Cortex of kidney (tissue), 1 donor: ENCODE data around the gene ARHGEF3.

Source experiments
- DNase-seq: peaks from one replicate; lab custom pipeline; 2025; lab: John Stamatoyannopoulos, UW

Gene ARHGEF3

DNA sequence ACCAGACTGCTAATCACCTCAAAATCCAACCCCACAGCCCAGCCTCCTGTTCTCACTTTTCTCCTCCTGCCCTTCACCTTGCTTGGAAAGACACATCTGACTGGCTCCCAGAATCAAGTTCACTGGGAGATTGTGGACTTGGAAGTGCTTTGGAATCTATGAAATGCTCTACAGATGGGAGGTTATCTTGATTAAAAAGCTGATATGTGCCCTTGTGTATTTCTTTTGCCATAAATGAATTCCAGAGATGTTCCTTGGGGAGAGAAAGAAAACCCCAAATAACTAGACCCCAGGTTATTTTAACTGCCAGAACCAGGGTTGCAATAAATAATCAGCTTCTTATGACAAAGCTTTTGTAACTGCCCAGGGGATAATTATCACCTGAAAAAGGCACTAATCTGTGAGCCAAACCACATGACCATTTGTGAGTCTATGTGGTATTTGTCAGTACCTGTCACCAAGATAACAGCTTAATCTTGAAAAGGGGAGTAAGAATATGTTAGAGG is 21.7 kb upstream of the ARHGEF3 start:
- no peak for DNase-seq

DNA sequence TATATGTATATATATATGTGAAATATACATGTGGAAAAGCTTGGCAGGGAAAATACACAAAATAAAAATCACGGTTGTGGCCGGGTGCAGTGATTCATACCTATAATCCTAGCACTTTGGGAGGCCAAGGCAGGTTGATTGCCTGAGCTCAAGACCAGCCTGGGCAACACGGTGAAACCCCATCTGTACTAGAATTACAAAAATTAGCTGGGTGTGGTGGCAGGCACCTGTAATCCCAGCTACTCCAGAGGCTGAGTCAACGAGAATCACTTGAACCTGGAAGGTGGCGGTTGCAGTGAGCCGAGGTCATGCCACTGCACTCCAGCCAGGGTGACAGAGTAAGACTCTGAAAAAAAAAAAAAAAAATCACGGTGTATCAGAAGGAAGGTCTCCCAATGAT is 20.8 kb upstream of the ARHGEF3 start:
- DNase-seq: no peak

DNA sequence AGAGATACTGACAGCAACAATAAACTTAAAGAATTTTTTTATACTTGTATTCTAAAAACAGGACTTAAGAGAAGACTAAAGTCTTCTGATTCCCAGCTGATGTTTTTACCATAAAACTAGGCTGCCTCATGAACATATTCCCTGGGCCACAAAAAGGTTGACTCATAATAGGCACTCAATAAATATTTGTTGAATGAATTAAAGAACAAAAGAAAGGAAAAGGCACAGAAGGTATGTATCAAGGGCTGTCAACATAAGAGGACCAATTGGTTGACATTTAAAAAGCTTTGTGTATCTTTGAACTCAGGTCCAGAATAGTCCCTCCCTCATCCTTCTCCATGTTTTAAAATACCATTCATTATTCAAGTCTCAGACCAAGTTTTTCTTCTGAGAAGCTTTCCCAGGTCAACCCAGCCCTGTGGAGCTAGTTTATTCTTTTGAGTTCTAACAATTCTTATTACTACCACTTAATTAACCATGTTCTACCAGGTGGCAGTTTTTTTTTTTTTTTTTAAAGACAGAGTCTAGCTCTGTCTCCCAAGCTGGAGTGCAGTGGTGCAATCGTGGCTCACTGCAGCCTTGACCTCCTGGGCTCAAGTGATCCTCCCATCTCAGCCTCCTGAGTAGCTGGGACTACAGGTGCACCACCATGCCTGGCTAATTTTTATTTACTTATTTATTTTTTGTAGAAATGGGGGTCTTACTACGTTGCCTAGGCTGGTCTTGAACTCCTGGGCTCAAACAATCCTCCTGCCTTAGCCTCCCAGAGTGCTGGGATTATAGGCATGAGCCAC is 17.5 kb upstream of the ARHGEF3 start:
- DNase-seq: no peak

DNA sequence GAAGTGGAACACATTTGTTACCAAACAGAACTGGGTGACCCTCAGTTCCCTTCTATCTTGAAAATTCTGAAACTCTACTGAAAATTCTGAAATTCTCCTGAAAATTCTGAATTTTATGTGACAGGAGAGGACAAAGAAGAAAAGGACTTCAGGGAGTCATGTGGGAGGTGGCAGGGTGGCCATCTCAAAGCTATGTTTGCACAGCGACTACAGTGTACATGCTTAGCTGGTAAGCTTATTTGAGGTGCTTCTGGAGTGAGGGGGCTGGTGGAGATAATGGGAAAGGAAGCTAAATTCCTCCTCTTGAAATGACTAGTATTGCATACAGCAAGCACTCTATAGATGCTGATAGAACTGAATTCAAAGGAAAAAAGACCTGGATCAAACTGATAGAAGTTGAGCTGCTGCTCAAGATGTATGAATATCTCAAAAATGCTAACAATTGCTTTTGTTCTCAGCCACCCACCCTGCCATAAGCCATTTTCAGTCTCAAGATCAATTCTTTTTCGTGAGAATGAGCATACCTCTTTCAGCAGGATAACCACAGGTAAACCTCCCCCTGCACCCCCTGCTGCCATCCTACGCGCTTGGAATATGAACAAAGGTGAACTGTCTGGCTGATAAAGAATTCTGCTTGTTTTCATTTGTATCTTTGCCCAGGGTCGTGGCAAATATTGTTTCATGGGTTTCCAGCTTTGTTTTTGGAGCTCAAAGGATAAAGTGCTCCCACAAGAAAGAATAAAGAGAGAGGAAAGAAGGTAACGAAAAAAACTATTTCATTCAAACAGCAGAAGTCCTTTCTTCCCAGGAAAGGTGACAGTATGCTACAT is 16.6 kb upstream of the ARHGEF3 start:
- DNase-seq: no peak

GRCh38 chr3:56817646-56818045 is 15.9 kb upstream of the ARHGEF3 start:
- no peak for DNase-seq

GRCh38 chr3:56816061-56816460 is 14.3 kb upstream of the ARHGEF3 start:
- DNase-seq: no peak

- DNase-seq: no peak
Observed at GRCh38 chr3:56815589-56815988, 13.8 kb upstream of the ARHGEF3 start.

GRCh38 chr3:56813653-56813960 is 11.9 kb upstream of the ARHGEF3 start:
- DNase-seq: no peak

GRCh38 chr3:56812754-56813652 is 11.3 kb upstream of the ARHGEF3 start:
- DNase-seq: no peak

DNA sequence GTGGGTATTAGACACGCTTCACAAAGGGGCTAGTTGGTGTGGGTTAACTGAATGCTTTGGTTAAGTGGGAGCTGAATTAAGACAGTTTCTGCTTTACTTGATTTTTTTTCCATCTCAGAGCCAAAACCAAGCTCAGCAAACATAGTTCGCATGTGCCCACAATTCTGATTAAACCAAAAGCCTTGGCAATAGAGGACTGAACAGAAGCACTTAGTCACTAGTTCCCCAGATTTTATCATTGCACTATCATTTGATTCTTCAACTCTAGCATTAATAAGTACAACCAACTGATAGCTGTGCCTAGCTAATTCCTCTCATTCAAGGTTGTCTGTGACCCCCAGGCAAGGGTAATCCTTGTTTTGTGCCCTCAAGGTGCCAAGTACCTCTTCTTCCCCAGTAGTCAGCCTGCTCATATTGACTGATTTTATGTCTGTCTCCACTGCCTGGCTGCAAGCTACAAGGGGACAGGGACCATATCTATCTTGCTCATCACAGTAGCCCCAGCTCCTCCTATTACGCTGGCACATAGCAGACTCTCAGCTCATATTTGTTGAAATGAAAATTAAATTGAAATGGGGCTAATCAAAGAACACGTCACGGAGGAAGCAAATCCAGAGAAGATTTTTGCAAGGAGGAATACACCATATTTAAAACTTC is 9.9 kb upstream of the ARHGEF3 start:
- no peak for DNase-seq

GRCh38 chr3:56810577-56811545 is 9.1 kb upstream of the ARHGEF3 start:
- no peak for DNase-seq

- DNase-seq: no peak
Observed at GRCh38 chr3:56806407-56806806, 4.7 kb upstream of the ARHGEF3 start.

DNA sequence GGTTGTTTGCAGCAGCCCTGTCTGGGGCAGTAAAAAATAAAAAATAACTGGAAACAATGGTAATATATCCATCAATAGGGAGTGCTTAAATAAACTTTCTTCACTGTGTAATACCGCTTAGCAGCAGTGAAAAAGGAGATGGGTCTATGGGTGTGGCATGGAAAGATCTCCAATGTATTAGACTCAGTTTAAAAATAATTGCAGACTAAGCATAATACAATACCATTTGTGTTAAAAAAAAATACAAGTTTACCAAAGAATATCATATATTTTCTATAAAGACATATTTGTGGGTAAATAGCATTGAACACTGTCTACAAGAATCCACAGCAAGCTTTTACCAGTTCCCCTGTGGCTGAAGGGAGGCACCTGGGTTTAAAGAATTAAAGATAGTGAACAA is 1.0 kb upstream of the ARHGEF3 start:
- DNase-seq: no peak

- DNase-seq: no peak
Observed at GRCh38 chr3:56802378-56802745, 613 bp upstream of the ARHGEF3 start.

DNA sequence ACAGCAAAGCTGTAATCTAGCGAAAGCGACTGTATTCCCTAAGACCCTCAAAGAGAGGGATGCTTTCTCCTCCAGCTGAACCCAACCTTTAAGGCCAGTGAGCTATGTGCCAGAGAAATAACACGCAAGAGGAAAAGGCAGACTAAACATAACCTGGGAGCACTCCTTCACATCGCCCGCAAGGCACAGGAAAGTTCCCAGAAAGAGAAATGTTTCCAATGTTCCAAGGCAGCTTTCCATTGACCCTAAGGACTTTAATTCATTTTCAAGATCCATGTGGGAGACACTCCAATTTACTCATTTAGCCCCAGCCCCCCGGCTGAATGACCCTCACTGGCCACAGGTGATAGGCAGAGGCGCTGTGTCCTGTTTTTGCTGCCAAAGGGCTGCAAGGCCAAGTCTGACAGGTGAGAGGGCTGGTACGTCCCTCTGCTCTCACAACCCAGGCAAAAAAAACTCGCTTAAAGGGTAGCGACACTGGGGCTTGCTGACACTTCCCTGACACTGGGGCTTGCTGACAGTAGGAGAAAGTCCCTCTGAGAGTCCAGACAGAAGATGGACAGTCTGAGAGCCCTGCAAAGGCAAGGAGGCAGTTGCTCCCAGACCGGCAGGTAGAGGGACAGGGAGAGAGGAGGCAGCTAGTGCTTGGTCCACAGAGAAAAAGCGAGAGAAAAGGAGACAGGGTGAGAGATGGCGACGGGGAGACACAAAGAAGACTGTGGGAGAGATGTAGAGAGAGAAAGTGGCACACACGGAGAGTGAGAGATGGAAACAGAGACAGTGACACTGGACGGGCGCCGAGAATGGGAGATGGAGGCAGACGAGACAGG is 702 bp downstream of the ARHGEF3 start:
- no peak for DNase-seq

- no peak for DNase-seq
Observed at GRCh38 chr3:56800130-56800831, 1.5 kb downstream of the ARHGEF3 start.

DNA sequence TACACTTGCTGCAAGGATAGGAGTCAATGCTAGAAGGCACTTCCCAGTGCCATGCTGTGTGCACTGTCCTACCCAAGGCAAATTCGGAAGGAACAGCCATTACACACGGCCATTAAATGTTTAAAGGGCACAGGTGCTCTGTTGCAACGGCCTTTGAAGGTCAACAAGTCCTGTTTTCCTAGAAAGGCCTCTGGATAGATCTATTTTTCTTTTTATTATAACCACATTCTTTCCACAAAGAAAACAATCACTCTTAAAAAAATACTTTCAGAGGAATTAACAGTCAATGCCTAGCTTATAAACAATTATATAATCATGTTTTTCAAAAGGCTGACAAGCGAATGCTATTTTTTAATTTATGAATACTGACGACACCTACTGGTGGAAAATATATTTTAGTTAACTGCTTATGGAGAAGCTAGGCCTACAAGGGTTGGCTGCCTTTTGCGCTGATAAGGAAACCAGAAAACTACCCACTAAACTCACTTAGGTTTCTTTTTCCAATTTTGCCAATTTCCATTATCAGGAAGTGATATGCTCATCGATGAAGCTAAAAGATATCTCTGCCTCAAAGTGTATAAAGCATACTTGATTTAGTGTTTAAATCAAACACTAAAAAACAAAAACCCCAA is 2.4 kb downstream of the ARHGEF3 start:
- DNase-seq: no peak

DNA sequence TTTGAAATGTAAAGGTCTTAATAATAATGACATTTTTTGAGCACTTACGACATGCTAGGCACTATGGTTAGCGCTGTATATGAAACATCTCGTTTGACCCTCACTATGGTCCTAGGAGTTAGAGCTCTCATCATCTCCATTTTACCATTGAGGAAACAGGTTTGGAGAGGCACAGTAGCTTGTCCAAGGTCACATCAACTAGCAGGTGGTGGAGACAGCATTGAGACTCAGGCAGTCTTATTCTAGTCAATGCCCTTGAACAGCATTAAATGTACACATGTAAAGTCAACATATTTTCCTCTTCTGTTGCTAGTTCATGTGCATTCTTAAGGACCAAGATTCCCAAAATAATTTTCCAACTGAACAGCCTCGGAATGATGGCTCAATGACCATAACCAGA is 4.8 kb downstream of the ARHGEF3 start:
- DNase-seq: no peak

DNA sequence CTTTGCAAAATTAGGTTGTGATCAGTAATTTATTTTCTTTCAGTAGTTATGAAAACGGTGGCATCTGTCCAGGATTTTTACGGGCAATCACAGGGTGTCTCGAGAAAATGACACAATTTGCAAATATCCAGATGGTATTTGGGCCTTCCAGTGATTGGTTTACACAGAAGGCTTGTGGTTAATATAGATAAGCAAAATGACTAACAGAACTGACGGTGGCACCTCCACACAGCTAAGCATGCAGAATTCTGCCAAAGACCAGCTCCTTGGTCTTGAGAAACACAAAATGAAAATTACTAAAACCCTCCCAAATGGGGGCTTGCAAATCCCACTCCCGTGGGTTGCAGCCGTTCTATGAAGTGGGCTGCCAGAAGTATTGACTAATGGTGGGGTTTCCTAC is 5.5 kb downstream of the ARHGEF3 start:
- no peak for DNase-seq
